Measurements from ENCODE around the gene S1PR4.

DNA sequence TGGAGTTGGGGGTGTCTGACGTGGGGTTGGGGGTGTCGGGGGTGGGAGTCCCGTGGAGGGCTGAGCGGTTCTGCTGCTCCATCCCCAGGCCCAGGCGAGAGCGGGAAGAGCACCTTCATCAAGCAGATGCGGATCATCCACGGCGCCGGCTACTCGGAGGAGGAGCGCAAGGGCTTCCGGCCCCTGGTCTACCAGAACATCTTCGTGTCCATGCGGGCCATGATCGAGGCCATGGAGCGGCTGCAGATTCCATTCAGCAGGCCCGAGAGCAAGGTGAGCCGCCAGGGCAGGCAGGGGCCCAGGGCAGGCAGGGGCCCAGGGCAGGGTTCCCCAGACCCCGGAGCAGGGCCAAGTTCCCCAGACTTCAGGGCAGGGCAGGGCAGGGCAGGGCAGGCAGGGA, 30.1 kb upstream of the S1PR4 start:
- TF ChIP-seq, protein P1, sequence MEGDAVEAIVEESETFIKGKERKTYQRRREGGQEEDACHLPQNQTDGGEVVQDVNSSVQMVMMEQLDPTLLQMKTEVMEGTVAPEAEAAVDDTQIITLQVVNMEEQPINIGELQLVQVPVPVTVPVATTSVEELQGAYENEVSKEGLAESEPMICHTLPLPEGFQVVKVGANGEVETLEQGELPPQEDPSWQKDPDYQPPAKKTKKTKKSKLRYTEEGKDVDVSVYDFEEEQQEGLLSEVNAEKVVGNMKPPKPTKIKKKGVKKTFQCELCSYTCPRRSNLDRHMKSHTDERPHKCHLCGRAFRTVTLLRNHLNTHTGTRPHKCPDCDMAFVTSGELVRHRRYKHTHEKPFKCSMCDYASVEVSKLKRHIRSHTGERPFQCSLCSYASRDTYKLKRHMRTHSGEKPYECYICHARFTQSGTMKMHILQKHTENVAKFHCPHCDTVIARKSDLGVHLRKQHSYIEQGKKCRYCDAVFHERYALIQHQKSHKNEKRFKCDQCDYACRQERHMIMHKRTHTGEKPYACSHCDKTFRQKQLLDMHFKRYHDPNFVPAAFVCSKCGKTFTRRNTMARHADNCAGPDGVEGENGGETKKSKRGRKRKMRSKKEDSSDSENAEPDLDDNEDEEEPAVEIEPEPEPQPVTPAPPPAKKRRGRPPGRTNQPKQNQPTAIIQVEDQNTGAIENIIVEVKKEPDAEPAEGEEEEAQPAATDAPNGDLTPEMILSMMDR (IDR thresholded peaks at IDR 0.05): no peak
- TF ChIP-seq POLR2A (IDR thresholded peaks at IDR 0.05) (no peak), EP300 (IDR thresholded peaks at IDR 0.05) (no peak)
